OCI-LY1 (cell line): ENCODE results near the gene CRP.

ENCODE experiments used
- EZH2 ChIP-seq: fragments of 200-600 bp; sonication (generic), shearing (Covaris generic); IDR thresholded peaks from 2 replicates; pipeline ENCODE4 v1.8.0; 2017; ENCODE audit warnings: borderline replicate concordance, mixed run types, mild to moderate bottlenecking, antibody characterized with exemption, low read length, moderate library complexity, mixed read lengths
- TF ChIP-seq, protein P1 (sequence below): fragments of 200-600 bp; sonication (generic), shearing (Covaris generic); IDR thresholded peaks from 2 replicates; pipeline ENCODE4 v1.5.1; 2017; ENCODE audit warnings: mild to moderate bottlenecking, antibody characterized with exemption, low read length, moderate library complexity, mixed read lengths

DNA sequence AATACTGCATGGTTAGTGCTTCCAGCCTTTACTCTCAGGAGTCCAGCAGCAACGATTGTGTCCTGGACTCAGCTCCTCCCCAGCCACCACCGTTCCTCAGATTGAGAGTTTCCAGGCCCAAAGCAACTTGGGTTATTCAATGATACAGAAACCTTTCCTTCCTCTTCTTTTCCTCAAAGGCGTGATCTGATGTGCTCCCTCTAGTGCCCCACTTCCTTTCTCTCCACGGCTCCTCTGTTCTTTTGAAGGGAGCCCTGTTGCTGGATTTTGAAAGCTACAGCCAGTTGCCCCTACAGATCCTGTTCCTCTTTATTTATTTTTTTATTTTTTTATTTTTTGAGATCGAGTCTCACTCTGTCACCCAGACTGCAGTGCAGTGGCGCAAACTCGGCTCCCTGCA is 14.1 kb downstream of the CRP start:
- TF ChIP-seq, protein P1, sequence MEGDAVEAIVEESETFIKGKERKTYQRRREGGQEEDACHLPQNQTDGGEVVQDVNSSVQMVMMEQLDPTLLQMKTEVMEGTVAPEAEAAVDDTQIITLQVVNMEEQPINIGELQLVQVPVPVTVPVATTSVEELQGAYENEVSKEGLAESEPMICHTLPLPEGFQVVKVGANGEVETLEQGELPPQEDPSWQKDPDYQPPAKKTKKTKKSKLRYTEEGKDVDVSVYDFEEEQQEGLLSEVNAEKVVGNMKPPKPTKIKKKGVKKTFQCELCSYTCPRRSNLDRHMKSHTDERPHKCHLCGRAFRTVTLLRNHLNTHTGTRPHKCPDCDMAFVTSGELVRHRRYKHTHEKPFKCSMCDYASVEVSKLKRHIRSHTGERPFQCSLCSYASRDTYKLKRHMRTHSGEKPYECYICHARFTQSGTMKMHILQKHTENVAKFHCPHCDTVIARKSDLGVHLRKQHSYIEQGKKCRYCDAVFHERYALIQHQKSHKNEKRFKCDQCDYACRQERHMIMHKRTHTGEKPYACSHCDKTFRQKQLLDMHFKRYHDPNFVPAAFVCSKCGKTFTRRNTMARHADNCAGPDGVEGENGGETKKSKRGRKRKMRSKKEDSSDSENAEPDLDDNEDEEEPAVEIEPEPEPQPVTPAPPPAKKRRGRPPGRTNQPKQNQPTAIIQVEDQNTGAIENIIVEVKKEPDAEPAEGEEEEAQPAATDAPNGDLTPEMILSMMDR = no peak
- TF ChIP-seq EZH2 = no peak
